HG03175 (cell line): ENCODE data around the gene VSIR.

ENCODE experiments used
- ATAC-seq: cut with Tn5 transposase; IDR thresholded peaks from one replicate; pipeline ENCODE4 v1.9.1; 2021; ENCODE audit warnings: mild to moderate bottlenecking, moderate library complexity; ENCODE audit not compliant: unreplicated experiment

VSIR gene

DNA sequence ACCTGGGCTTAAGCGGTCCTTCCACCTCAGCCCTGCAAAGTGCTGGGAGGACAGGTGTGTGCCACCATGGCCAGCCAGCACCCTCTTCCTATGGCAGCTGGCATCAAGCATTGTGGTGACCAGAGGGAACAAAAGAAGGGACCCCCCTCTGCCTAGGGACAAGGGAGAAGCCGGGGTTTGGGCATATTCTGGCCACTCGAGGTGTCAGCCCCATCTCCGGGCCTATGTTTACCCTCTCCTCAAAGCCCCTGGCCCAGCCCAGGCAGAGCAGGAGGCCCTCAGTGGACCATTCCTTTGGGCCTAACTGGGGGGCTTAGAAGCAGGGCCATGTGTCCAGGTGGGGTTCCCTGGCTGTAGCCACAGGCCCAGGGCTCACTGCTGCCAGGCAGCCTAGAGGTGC lies 23.9 kb downstream of the VSIR start:
- no peak for ATAC-seq

DNA sequence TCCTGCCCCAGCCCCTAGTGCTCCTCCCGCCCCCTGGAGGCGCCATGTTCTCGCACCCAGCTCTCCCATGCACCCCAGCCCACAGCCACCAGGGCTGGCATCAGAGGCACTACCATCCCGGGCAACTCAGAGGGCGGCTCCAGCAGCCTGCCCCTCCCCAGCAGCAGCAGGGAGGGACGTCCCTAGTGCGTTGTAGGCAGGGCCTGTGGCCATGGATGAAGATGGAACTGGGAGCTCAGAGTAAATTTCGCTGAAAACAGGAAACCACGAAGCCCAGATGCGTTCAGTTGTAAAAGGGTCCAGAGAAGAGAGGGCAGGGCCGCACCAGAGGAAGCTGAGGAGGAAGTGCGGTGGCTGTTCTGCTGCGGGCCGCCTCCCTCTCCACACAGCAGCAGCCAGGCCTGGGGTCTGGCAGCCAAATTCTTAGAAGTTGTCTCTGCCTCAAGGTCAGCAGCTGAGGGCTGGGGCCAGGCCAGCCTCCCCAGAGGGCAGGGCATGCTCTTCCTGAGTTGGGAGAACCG lies 24.6 kb downstream of the VSIR start:
- peak; percentile 58 for ATAC-seq

DNA sequence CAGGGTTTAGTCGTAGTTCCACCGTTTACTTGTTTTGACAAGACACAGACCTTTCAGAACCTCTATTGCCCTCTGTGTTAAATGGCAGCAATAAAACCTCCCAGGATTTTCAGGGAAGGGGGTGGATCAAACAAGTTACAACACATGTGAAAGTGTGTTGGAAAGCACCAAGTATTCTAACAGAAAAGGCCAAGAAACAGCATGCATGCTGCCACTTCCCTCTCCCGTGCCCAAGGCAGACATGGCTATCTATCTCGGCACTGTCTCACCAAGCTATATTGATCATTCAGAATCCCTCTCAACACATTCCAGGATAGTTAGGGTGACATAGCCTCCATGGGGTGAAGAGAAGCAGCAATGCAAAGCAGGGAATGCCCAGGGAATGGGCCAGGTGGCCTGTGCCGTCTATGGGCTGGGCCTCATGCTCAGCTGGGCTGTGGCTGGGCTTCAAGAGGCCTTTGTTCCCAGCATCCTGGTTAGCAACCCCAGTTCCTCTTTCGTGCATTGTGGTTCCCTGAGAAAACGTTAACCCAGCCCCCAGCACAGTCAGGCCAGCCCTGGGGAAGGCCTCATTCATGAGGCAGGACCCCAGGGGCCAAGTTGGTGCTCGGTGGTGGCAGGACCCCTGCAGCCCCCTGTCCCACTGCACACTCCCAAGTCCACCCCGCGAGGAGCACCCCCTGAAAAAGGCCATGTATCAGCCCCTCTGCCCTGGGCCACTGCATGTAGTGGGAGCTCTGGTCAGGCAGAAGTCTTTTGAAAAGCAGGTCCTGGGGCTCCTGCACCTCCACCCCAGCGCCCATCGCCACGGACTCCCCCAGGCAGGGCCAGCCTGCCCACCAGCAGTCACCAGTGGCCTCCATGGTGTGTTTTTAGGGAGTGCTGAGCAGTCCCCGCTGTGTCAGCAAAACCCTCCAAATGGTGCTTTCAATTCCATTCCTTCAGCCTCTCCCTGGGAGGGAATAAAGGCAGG lies 25.5 kb downstream of the VSIR start:
- no peak for ATAC-seq

GRCh38 chr10:71747039-71747531 lies 26.2 kb downstream of the VSIR start:
- no peak for ATAC-seq

DNA sequence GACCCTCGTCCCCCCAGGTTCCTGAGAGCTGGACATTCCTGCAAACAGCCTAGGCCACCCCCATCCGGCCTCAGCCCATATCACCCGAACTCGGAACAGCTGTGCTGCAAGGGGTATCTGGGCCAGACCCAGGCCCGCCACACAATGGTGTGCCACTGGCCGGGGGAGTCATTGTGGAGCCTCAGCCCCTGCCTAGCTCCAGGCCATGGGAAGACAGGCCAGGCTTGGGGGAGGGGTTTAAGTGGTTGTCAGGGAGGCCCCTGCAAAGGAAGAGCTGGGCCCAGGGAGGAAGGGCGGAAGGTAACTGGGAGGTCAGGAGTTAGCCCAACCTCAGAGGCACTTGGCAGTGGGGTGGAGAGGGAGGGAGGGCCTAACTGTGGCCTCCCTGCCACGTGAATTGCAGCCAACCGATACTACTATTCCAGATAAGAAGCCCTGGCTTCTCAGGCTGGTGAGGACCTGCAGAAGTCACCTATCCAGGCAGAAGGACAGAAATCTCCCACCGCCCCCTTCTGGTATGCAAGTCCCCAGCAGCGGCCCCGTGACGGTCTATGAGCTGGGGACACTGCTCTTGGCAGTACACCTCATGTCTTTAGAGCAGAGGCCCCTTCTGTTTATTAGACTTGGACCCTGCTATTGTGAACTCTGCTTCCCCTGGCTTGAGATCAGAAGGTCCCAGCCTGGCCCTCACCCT lies 26.8 kb downstream of the VSIR start:
- no peak for ATAC-seq

GRCh38 chr10:71745664-71746250 lies 27.6 kb downstream of the VSIR start:
- ATAC-seq = no peak

DNA sequence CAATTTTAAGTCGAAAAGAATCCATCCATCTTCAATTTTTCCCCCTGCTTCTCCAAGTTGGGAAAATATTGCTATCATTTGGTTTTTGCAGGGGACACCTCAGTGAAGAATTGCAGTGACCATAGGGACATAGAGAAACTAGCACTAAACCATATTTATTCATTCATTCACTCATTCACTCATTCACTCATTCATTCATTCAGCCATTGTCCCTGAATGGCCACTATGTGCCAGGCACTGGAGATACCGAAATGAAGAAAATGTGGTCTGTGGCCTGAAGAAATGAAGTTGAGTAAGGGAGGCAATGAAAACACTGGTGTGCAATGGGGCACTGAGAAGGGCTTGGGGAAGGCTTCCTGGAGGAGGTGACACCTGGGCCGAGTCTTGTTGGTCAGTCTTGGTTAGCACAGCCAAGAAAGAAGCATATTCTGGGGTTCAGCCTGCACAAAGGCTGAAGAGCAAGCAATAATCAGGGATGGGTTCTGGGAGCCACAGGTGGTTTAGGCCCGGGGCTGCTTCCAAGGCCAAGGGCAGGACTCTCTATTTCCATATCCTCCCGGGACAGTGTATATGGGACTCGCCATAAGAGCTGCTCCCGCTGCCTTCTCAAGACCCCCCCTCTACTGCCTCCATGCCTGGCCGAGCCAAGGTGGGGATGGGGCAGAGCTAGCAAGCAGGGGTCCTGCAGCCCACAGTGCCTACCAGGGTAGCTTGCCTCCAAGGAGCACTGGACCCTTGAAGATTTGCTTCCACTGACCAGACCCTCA lies 28.2 kb downstream of the VSIR start:
- no peak for ATAC-seq

GRCh38 chr10:71743866-71744265 lies 29.5 kb downstream of the VSIR start:
- no peak for ATAC-seq

DNA sequence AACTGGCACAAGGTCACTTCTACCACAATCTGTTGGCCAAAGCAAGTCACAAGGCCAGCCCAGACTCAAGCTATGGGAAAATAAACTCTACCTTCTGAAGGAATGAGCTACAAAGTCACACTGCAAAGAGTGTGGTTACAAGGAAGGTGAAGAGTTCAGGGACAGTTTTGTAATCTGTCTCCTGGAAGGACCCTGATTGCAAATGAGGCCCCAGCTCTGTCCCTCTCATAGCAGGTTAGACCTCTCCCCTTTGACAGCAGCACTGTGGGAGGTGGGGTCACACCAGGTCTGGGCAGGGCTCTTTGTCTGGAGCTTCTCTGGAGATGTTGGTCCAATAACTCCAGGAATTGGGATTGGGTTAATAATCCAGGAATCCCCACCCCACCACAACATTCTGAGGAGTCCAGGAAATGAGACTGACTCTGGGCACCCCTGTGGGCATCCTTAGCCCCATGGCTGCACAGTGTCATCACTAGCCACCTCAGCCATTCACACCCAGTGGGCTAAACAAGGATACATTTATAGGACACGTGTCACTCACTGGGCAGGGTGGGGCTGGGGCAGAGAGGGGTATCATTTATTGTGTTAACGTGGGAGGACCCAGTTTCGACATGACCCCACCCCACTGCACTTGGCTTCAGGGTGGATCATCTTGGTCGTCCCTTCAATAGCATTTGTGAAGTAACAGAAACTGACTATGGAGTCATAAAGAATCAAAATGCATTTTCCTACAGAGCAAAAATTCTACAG lies 30.1 kb downstream of the VSIR start:
- ATAC-seq = no peak

DNA sequence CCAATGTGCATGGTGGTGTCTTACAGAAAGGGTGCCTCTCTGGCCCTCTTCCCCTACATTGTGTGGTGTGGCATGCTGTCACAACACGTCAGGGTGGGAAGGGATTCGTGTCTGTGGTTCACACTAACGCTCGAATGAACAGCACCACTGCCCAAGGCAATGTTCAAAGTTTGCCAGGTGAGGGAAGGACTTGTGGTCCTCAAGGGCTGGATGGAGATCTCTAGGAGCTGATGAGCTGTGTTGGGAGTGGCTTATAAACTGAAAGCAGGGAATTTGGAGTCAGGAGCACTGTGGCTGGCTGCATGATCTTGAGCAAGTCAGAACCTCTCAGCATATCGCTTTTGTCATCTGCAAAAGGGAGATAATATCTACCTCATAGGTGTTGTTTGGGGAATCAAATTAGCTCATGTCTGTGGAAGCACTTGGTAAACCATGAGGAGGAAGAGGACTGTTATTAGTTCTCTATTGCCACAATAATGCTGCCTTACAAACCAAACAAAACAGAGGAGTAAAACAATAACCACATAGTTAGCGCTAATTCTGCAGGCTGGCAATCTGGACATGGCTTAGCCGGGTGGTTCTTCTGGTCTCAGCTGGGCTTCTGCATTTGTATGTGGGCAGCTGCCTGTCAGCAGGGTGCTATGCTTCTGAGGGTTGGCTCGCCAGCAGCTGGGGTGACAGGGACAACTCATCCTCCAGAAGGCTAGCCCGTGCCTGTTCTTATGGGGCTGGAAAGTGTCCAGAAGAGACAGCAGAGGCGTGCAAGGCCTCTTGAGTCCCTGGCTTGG lies 30.8 kb downstream of the VSIR start:
- no peak for ATAC-seq

GRCh38 chr10:71741671-71742070 lies 31.6 kb downstream of the VSIR start:
- ATAC-seq = no peak

GRCh38 chr10:71741029-71741428 lies 32.3 kb downstream of the VSIR start:
- ATAC-seq = no peak

DNA sequence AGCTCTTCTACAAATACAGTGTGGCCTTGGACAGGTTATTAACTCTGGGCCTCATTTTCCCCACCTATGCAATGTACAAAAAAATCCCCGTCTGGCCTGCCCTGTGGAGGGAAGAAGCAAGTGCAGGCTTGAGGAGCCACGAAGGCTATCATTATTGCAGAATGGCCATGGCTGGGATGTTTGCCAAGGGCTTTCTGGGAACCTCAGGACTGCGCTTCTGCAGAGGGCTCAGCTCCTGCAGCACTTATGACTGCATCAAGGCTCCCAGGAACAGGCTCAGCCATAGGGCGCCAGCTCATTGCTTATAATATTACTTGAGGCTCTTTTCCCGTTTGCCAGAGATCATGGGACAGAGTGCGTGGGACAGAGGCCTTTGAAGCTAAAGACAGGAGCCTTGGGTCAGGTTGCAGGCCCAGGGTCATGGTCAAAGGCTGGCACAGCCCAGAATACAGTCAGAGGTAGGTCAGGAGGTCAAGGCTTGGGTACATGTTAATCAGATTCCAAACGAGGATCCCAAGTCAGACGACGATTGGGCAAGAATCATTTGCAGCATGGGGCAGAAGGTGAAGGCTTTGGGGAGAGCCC lies 33.2 kb downstream of the VSIR start:
- no peak for ATAC-seq

- ATAC-seq = no peak
Observed at GRCh38 chr10:71739358-71739900, 33.9 kb downstream of the VSIR start.

DNA sequence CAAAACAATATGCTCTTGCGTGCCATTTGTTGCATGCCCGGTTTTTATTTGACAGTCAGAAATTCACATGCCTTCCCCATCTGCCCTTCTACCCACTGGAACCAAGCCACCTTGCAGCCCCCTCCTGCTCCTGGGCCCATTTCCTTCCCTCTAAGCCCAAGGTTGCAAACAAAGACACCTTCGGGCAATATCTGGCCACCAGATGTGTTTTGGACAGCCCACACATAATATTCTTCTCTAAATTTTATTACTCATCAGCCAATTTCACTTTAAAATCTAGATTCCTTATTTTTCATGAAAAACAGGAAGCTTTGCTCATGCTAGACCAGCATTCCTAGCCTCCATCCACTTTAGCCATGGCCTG lies 35.5 kb downstream of the VSIR start:
- ATAC-seq = no peak

DNA sequence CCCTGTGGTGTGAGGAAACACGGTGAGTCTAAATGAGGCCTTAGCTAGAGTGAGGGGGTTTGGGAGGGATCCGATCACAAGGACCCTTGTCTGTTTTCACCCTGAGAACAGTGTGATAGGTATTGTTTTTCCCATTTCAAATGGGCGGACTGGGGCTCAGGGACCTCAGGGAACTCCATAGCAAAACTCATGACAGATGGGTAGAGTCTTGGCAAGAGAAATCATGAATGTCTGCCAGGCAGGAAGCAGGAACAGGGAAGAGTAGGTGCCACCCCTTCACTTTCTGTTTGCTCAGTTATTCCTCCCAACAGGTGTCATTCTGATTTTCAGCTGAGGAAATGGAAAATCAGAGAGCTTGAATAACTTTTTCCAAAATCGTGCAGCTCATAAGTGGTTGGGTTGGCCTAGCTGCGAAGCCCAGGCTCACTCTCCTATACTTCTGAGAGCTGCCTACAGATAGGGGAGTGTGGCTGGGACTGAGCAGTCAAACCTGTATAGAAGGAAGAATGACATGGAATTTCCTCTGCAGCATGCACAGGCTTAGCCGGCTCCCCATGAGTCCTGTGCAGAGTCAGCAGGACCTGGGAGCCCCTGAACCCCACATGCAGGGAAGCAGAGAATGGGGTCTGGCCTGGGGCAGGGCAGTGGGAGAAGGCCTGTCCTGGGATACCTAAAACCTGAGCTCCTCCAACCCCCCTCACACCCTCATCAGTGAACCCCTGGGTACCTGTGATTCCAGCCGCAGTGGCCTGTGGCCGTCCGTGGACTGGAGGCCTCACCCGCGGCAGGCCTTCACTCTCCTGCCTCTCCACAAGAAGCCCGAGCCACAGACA lies 36.1 kb downstream of the VSIR start:
- ATAC-seq = no peak

- ATAC-seq = no peak
Observed at GRCh38 chr10:71736570-71736952, 36.8 kb downstream of the VSIR start.
